ENCODE measurements around the gene CD81.

The CD81 gene

GRCh38 chr11:2446590-2447252 is 69.6 kb downstream of the CD81 start:
- in situ Hi-C loops (cut with MboI; ENCODE audit: low sequenced_read_pairs), result no loop called here

Measured in HL-60/S4 treated with phorbol 12-myristate 13-acetate at 8.2 ng/mL for 4 days and 3 days (cell line).